Measurements from ENCODE around the gene TSPAN13.

TSPAN13 gene

DNA sequence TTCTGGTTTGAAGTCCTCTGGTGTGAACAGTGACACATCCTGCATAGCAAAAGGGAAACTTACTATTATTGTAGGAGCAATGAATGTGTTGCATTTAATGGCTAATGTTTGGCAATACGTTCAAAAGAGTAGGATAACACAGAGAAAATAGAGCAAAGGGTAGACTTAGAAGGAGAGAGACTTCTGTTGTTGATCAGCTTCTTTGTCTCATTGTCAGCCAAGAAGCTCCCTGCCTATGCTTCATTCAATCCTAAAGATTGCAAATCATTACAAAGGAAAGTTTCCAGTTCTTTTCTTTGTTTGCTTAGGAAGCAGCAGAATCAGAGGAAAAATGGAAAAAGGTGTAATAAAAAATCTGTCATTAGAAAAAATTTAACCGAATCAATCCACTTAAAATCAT, 7.9 kb upstream of the TSPAN13 start:
- no peak overlapping the region for H3K4me3 ChIP-seq (ENCODE audit: low read length)
- TF ChIP-seq, protein P1, sequence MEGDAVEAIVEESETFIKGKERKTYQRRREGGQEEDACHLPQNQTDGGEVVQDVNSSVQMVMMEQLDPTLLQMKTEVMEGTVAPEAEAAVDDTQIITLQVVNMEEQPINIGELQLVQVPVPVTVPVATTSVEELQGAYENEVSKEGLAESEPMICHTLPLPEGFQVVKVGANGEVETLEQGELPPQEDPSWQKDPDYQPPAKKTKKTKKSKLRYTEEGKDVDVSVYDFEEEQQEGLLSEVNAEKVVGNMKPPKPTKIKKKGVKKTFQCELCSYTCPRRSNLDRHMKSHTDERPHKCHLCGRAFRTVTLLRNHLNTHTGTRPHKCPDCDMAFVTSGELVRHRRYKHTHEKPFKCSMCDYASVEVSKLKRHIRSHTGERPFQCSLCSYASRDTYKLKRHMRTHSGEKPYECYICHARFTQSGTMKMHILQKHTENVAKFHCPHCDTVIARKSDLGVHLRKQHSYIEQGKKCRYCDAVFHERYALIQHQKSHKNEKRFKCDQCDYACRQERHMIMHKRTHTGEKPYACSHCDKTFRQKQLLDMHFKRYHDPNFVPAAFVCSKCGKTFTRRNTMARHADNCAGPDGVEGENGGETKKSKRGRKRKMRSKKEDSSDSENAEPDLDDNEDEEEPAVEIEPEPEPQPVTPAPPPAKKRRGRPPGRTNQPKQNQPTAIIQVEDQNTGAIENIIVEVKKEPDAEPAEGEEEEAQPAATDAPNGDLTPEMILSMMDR (conservative IDR thresholded peaks at IDR 0.05; ENCODE audit: low read length) = no peak
- no peak for DNase-seq (ENCODE audit: low read depth)

DNA sequence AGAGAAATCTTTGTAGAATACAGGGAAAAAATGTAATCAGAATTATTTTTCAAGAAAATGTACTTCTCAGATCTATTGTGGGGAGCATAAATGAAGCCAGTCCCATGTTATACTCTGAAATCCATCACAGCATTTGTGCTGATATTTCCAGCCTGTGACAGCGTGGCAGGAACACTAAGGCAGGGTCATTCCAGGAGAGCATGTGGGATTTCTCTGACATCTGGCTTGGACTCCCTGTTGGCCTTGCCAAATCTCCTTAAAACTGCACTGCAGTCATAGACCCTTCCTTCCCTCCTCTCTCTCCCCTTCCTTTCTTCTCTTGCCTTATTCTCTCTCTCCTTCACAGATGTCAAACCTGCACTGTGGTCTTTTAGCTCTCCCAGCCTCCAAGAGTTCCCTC, 6.5 kb upstream of the TSPAN13 start:
- TF ChIP-seq, protein P1 (conservative IDR thresholded peaks at IDR 0.05; ENCODE audit: low read length) = no peak
- H3K4me3 ChIP-seq (ENCODE audit: low read length) = no peak overlapping the region
- peak; percentile 53 for DNase-seq (ENCODE audit: low read depth)

DNA sequence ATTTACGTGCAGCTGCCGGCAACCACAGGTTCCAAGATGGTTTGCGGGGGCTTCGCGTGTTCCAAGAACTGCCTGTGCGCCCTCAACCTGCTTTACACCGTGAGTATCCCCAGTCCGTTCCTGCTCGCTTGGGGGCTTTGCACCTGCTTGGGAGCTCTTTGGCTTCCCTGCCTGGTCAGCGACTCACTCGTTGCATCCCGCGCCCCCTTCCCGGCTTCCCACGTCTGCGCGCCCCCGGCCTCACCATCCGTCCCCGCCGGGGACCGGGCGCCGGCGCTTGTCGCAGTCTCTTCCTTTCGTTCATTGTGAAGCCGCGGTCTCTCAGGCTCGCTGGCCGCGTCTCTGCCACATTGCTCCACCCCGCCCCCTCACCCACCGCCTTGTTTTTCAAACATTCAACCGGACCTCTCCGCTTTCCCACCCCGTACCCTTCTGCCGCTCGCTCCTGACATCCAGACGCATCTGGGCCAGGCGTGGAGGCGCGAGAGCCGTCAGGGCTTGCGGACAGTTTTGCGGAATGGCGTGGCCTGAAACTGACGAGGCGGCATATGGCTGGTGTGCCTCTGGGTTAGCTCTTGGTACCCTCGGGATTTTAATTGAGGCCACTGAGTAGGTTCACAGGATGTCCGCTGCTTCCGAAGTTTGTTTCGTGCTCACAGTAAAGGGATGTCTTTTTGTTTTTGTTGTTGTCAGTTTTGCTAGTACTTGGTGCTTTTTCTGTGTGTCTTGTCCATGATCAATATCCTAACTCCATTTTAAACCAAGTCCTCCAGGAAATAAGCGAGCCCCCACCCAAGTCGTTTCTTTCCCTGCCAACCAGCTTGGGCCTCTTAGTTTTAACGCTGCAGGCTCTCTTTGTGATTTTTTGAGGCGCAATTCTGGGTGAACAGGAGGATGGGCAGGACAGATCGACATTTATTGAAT, 639 bp downstream of the TSPAN13 start:
- peak overlapping the region; percentile 95 for H3K4me3 ChIP-seq (ENCODE audit: low read length)
- TF ChIP-seq, protein P1 (conservative IDR thresholded peaks at IDR 0.05; ENCODE audit: low read length) = no peak
- DNase-seq (ENCODE audit: low read depth) = peak; percentile 30

DNA sequence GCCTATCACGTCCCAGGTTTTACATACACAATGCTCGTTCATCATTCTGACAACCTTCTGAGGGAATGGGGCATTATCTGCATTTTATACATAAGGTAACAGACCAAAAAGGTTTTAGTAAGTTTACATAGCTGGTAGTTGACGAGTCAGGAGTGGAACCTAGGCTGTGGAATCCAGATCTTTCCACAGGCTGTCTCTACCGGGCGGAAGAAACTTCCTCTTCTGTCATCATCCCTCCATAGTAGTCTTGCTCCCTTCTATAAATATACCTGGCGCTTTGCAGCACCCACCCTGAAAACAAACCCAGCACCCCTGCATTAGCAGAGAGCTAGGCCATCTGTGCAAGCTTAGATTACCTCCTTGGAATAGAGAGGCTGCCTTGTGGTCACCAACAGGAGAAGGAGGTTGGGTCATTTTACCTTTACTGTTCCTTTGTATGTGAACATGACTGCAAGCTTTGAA, 1.3 kb downstream of the TSPAN13 start:
- DNase-seq (ENCODE audit: low read depth) = no peak
- TF ChIP-seq, protein P1 (conservative IDR thresholded peaks at IDR 0.05; ENCODE audit: low read length) = no peak
- H3K4me3 ChIP-seq (ENCODE audit: low read length) = peak overlapping the region; percentile 95

DNA sequence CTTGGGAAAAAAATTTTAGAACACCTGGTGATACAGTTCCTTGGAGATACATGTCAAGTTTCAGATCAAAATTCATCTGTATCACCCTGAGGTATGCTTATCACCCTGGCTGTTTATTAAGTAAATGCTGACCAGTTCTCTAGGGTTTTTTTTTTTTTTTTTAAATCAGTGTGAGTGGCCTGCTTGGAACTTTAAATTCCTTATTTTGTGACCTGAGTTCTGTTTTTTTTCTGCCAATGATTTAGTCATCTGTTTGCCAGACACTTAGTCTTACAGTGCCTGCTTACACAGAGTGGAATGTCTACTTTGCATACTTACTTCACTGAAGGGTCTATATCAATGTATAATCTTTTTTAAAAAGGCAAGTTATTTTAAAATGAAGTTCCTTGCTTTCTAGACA, 1.8 kb downstream of the TSPAN13 start:
- TF ChIP-seq, protein P1 (conservative IDR thresholded peaks at IDR 0.05; ENCODE audit: low read length) = no peak
- no peak overlapping the region for H3K4me3 ChIP-seq (ENCODE audit: low read length)
- peak; percentile 39 for DNase-seq (ENCODE audit: low read depth)

DNA sequence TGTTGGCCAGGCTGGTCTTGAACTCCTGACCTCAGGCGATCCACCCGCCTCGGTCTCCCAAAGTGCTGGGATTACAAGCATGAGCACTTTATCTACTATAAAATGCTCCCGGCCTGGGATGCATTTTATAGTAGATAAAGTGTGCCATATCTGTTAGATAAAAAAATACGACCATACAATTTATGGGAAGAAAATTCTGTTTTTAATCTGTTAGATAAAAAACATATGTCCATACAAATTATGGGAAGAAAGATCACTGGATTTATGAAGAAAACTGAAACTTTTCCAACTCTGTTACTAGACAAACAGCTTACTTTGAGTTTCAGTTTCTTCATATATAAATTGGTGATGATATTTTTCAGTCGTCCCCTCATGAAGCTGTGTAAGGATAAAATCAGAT, 4.5 kb downstream of the TSPAN13 start:
- no peak overlapping the region for H3K4me3 ChIP-seq (ENCODE audit: low read length)
- TF ChIP-seq, protein P1 (conservative IDR thresholded peaks at IDR 0.05; ENCODE audit: low read length) = no peak
- no peak for DNase-seq (ENCODE audit: low read depth)

Data from AG10803 (cell line).